Jurkat, Clone E6-1 (cell line): ENCODE measurements around the gene MAPK11.

Experiments
- DNase-seq: peaks from one replicate; pipeline ENCODE4 v3.0.0-alpha.2; 2011; ENCODE audit warnings: low read depth, low spot score
- H3K4me3 ChIP-seq: 2 replicates; pipeline ENCODE4 v1.5.1; 2011; ENCODE audit warnings: mild to moderate bottlenecking, low read length, control low read depth, moderate library complexity

The MAPK11 gene

DNA sequence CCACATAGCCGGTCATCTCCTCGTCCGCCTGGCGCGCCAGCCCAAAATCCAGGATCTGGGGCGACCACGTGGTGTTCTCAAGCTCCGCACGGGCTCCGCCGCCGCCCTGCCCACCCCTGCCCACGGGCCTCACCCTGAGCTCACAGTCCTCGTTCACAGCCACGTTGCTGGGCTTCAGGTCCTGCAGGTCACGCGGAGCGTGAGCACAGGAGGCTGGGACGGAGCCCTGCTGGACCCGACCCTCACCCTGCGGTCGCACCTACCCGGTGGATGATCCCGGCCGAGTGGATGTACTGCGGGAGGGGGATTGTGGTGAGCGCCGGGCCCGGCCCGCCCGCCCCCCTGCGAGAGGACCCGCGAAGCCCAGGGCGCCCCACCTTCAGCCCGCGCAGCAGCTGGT, 3.2 kb downstream of the MAPK11 start:
- DNase-seq, result no peak
- H3K4me3 ChIP-seq, result no peak overlapping the region

- no peak overlapping the region for H3K4me3 ChIP-seq
- DNase-seq, result no peak
These were observed 5.1 kb downstream of the MAPK11 start for GRCh38 chr22:50264946-50265669.

DNA sequence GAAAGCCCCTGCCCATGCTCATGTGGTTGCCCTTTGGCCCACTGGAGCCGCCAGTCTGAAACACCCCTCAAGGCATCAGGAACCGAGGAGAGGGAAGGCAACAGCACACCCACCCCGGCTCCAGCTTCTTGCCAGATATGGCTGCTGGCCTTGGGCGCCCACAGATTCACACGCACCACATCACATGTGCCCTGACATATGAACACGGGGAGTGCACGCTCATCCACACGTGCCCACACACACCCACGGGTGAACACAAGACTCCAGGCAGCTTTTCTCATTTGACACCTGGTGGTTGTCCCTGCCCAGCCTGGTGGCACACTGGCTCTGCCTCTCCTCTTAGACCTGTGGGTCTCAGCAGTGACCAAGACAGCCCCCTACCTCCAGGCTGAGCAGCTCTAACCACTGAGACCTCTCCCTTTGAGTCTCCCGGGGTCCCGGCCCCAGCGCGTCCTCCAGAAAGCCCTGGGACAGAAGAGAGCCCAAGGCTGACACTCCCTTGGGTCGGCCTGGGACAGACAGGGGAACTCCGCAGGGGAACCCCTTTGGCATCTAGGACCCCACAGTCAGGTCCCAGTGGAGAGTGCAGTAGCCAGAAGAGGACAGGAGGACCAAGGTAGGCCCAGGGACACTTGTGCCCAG, 6.0 kb downstream of the MAPK11 start:
- DNase-seq, result no peak
- H3K4me3 ChIP-seq, result no peak overlapping the region

DNA sequence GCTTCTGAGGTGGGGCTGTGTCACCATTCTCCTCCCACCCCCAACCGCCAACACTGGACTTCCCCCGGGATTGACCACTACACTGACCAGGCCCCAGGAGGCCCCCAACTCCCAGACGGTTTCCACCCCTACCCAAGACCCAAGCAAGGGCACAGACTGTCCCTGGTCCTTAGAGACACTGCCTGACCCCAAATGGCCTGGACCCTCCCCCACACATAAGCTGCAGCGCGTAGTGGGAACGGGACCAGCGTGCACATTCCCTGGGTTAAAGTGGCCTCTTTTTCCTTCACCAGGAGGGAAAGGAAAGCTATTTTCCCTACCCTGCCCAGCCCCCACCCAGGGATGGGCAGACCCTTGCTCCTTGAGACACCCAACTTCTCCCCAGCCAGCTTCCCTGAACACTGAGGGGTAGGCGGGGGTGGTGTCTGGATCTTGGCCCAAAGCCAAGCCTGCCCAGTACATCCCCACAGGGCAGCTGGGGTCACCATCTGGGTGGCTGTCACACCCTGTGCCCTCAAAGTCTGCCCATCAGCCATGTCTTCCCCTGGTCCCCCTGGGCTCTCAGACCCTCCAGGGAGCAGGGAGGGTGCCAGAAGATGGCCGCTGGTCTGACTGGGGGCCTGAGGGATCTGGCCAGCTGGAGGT, 7.1 kb downstream of the MAPK11 start:
- H3K4me3 ChIP-seq, result no peak overlapping the region
- no peak for DNase-seq

DNA sequence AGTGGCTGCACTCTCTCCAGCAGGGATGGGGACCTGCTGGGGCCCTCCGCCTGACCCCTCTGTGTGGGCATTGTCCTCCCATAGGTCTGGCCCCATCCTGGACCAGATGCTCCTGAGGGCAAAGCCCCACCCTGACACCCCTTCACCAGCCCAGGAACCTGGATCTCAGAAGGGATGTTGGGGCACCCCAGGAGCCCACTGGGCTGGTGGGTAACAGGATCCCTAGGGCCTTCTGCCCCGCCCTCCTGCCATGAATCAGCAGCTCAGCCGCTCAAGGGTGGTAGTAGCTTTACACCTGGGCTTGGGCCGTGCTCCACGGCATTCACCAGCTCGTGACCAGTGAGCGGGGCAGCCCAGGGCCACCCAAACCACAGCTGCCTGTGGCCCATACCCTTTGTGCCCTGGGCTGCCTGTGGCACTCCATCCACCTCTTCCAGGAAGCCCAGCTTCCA, 7.7 kb downstream of the MAPK11 start:
- H3K4me3 ChIP-seq, result no peak overlapping the region
- DNase-seq, result no peak

- no peak for DNase-seq
- peak within 1 kb of the TSS; percentile 47 for H3K4me3 ChIP-seq
These were observed 8.3 kb downstream of the MAPK11 start, which contains the start of gene MAPK12 for GRCh38 chr22:50261615-50262459. Gene MAPK12 (minus strand): TSS chr22:50261683. CDS start chr22:50261509, 174 bp downstream.

GRCh38 chr22:50260801-50261614, 9.2 kb downstream of the MAPK11 start:
- DNase-seq, result no peak
- peak overlapping the region; percentile 47 for H3K4me3 ChIP-seq

- no peak for DNase-seq
These were observed 9.8 kb downstream of the MAPK11 start for GRCh38 chr22:50260434-50260800.

GRCh38 chr22:50259302-50259701, 10.9 kb downstream of the MAPK11 start:
- H3K4me3 ChIP-seq, result no peak overlapping the region
- DNase-seq, result no peak

More at GRCh38 chr22:50260434-50260800, 9.8 kb downstream of the MAPK11 start:
- H3K4me3 ChIP-seq, result peak overlapping the region; percentile 47

- no peak overlapping the region for H3K4me3 ChIP-seq
- DNase-seq, result no peak
These were observed 11.6 kb downstream of the MAPK11 start for GRCh38 chr22:50258361-50259292.

- H3K4me3 ChIP-seq, result no peak overlapping the region
These were observed 12.5 kb downstream of the MAPK11 start for GRCh38 chr22:50257451-50258360.

GRCh38 chr22:50257041-50257440, 13.1 kb downstream of the MAPK11 start:
- DNase-seq, result no peak
- H3K4me3 ChIP-seq, result no peak overlapping the region

More at GRCh38 chr22:50257451-50258360, 12.5 kb downstream of the MAPK11 start:
- no peak for DNase-seq

DNA sequence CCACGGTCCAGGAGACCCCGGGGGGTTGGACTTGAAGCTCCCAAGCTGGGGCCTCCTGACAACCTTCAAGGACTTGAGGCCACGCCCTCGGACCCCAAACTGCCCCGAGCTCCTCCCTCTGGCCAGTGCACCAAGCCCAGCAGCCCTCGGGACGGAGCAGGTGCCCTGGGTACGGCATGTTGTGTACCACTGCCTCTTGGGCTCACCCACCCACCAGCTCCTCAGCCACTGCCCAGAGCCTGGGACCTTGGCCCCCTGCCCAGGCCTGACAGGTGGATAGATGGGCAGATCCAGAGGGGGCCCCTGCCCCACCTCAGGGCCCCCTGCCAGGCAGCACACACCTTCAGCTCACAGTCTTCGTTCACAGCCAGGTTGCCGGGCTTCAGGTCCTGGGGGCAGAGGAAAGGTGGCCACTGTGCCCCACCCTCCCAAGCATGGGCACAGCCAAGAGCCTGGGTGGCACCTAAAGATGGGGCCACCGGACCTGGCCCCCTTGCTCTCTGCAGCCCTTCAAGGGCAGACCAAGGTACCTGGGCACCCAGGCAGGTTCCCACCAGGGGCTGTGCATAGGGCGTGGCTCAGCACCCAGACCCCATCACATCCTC, 13.8 kb downstream of the MAPK11 start:
- no peak overlapping the region for H3K4me3 ChIP-seq
- no peak for DNase-seq

GRCh38 chr22:50255607-50256006, 14.6 kb downstream of the MAPK11 start:
- DNase-seq, result no peak
- no peak overlapping the region for H3K4me3 ChIP-seq

- no peak for DNase-seq
- no peak overlapping the region for H3K4me3 ChIP-seq
These were observed 15.1 kb downstream of the MAPK11 start for GRCh38 chr22:50255099-50255498.

DNA sequence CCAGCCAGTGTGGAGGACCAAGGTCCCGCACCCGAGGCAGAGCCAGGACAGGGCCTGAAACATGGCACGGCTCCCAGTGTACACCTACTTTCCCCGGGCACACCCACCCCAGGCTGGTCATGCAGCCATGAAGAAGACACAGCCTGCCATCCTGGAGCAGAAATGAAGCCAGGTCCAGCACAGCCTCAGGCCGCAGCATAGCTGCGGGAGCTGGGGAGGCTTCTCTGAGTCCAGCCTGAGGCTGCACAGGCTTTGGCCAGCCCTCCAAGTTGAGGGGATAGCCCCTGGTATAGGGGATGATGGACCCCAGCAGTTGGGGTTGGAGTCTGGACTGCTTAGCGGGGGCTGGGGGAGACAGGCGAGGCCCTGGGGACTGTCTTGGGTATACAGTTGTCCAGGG, 16.2 kb downstream of the MAPK11 start:
- no peak for DNase-seq
- H3K4me3 ChIP-seq, result no peak overlapping the region
